ENCODE data around the gene RNF144A. TPM values are rescaled to one million over a fixed set of nuclear protein-coding genes. Genes with fewer than 3 reads are reported as not detected.

RNF144A gene
- polyA plus RNA-seq, 1 of the 3 experiments (the other 2 are of a cell fraction) = 15.6 TPM

DNA sequence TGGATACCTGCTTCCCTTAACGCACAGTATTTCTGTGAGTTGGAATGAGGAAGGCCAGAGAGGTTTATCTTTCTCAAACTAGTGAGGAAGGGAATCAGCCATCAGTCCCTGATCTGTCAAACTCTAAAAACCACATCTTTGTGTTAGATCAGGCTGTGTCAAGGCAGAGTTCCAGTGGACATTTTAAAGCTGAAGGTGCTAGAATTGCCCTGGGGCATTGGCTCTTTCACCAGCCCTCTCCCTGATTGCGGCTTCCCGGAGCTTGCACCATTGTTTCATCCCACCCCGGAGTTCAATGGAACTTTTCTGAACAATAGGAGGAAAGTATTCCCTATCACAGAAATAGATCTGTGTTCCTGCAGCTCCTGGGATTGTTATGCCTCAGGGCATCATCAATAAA, 110.2 kb downstream of the RNF144A start:
- H2AFZ ChIP-seq (ENCODE audit: low read depth) = no peak overlapping the region
- peaks cover 18 to 55% of the 10 kb centered on the region in 2 experiments for H3K36me3 ChIP-seq (replicated peaks in 1 of 2; ENCODE audit: control insufficient read depth in 1 of 2, insufficient read depth in 2 of 2, low read length in 1 of 2)
- no peaks in the 10 kb centered on the region for H3K9me2 ChIP-seq
- H4K20me1 ChIP-seq (ENCODE audit: insufficient read depth) = no peaks in the 10 kb centered on the region
- TF ChIP-seq, protein P1, sequence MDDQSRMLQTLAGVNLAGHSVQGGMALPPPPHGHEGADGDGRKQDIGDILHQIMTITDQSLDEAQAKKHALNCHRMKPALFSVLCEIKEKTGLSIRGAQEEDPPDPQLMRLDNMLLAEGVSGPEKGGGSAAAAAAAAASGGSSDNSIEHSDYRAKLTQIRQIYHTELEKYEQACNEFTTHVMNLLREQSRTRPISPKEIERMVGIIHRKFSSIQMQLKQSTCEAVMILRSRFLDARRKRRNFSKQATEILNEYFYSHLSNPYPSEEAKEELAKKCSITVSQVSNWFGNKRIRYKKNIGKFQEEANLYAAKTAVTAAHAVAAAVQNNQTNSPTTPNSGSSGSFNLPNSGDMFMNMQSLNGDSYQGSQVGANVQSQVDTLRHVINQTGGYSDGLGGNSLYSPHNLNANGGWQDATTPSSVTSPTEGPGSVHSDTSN (IDR thresholded peaks at IDR 0.05) = no peak
- TF ChIP-seq REST (IDR thresholded peaks at IDR 0.05; ENCODE audit: low read depth, low read length) (no peak), RCOR1 (IDR thresholded peaks at IDR 0.05; ENCODE audit: low read length) (no peak), FOSL2 (IDR thresholded peaks at IDR 0.05; ENCODE audit: borderline replicate concordance, low read depth) (no peak), EZH2phosphoT487 (IDR thresholded peaks at IDR 0.05; ENCODE audit: borderline replicate concordance, low read depth) (no peak), USF2 (IDR thresholded peaks at IDR 0.05; ENCODE audit: borderline replicate concordance, low read depth, low read length) (no peak), CTCF (IDR thresholded peaks at IDR 0.05) (no peak), YY1 (IDR thresholded peaks at IDR 0.05; ENCODE audit: low read depth) (no peak), EP300 (IDR thresholded peaks at IDR 0.05; ENCODE audit: borderline replicate concordance in 1 of 2, low read depth in 1 of 2, low read length in 1 of 2) (no peak), SMC3 (IDR thresholded peaks at IDR 0.05; ENCODE audit: low read depth, low read length) (no peak), JUND (IDR thresholded peaks at IDR 0.05) (no peak), SIN3A (IDR thresholded peaks at IDR 0.05; ENCODE audit: borderline replicate concordance, low read depth, low read length) (no peak), TEAD4 (IDR thresholded peaks at IDR 0.05; ENCODE audit: borderline replicate concordance, insufficient read depth) (no peak), MAX (IDR thresholded peaks at IDR 0.05; ENCODE audit: low read depth) (no peak)
- H3K27me3 ChIP-seq (ENCODE audit: insufficient read depth) = no peaks in the 10 kb centered on the region
- ChIA-PET CTCF (interaction anchor here (0.5 to 18.0 kb wide), 10 partner anchors 8 to 1805 kb away, joined by 3 to 226 read pairs (median 4); no protein-coding TSS in a partner anchor), POLR2A (no interaction called here)
- no peaks in the 10 kb centered on the region for H3K79me2 ChIP-seq (ENCODE audit: insufficient read depth)
- H3K9ac ChIP-seq = no peak overlapping the region
- H3K27ac ChIP-seq (ENCODE audit: low read depth in 2 of 2, low read length in 1 of 2) = peak overlapping the region in 1 of 2 experiments; percentile 36; a peak in 2 of 4 replicates
- H3K4me2 ChIP-seq = no peak overlapping the region
- no peaks in the 10 kb centered on the region for H3K9me3 ChIP-seq
- peaks cover 5 to 25% of the 10 kb centered on the region in 2 experiments; a peak in 3 of 4 replicates for H3K4me1 ChIP-seq (ENCODE audit: control insufficient read depth in 1 of 2, insufficient read depth in 2 of 2, low read depth in 1 of 2, low read length in 1 of 2)
- no peak for DNase-seq
- peaks cover 5% of the 10 kb centered on the region for H3F3A ChIP-seq (replicated peaks; ENCODE audit: insufficient read depth)
- 58% methylated on average over 4 of the region's 4 CpGs for WGBS (ENCODE audit: low lambda C conversion rate)
- H3K4me3 ChIP-seq (ENCODE audit: low read depth in 2 of 2, low read length in 1 of 2) = no peak overlapping the region
